AG04449 (cell line): ENCODE data around the gene GALNT2.

Source experiments
- CTCF ChIA-PET: fragments of 350-600 bp; formaldehyde crosslinking; extraction: SDS; loops from one replicate; lab custom pipeline; 2021; ENCODE audit warnings: antibody characterized with exemption; lab: Yijun Ruan, JAX
- POLR2A ChIA-PET: fragments of 400-600, 350-600 bp; formaldehyde crosslinking; extraction: SDS; loops from one replicate; lab custom pipeline; 2020; ENCODE audit warnings: antibody characterized with exemption, inconsistent platforms; lab: Yijun Ruan, JAX
- DNase-seq: peaks from one replicate; pipeline ENCODE4 v3.0.0-alpha.2; 2010; ENCODE audit warnings: low read depth, low spot score
- H3K4me3 ChIP-seq: 2 replicates; pipeline ENCODE4 v1.5.1; 2011; ENCODE audit warnings: low read depth, mild to moderate bottlenecking, control low read depth, low read length
- TF ChIP-seq, protein P1 (sequence below): IDR thresholded peaks from one replicate; pipeline ENCODE4 v1.5.1; 2011; ENCODE audit warnings: mild to moderate bottlenecking, moderate library complexity, low read length, control low read depth, inconsistent platforms; ENCODE audit not compliant: insufficient read depth; ENCODE audit errors: missing control alignments

Gene GALNT2

DNA sequence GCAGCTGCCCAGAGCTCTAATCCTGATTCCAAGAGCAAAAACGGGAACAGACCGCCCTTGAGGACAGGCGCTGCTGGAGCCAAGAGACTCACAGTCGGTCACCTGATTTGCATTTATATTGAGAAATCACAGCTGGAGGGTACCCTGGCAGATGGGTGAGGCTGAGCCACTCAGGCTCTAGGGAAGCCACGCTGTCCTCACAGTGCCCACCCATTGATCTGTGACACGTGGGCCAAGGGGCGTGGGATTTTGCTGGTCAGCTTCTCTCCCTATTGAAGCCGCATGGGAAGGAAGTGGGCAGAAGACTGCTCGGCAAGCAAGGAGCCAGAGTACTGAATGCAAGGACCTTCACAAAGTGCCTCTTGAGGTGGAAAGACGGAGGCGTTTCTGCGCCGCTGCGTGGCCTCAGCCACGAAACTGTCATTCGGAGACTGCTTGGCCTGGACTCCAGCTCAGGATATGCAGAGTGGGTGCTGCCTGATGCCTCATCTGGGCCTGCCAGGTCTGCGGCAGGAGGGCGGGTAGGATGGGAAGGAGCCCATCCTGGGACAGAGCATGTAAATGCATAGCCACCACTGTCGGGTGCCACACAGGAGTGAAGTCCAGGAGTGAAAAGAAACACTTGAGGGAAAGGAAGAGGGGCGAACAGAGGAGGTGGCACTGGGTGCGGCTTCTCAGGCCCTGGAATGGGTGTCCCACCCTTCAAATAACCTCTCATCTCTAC, 219.3 kb downstream of the GALNT2 start:
- no peak for DNase-seq
- ChIA-PET CTCF (no interaction called here), POLR2A (no interaction called here)
- H3K4me3 ChIP-seq: no peak overlapping the region
- TF ChIP-seq, protein P1, sequence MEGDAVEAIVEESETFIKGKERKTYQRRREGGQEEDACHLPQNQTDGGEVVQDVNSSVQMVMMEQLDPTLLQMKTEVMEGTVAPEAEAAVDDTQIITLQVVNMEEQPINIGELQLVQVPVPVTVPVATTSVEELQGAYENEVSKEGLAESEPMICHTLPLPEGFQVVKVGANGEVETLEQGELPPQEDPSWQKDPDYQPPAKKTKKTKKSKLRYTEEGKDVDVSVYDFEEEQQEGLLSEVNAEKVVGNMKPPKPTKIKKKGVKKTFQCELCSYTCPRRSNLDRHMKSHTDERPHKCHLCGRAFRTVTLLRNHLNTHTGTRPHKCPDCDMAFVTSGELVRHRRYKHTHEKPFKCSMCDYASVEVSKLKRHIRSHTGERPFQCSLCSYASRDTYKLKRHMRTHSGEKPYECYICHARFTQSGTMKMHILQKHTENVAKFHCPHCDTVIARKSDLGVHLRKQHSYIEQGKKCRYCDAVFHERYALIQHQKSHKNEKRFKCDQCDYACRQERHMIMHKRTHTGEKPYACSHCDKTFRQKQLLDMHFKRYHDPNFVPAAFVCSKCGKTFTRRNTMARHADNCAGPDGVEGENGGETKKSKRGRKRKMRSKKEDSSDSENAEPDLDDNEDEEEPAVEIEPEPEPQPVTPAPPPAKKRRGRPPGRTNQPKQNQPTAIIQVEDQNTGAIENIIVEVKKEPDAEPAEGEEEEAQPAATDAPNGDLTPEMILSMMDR: no peak

GRCh38 chr1:230286890-230287269, 219.8 kb downstream of the GALNT2 start:
- CTCF ChIA-PET: no interaction called here

GRCh38 chr1:230287674-230288315, 220.8 kb downstream of the GALNT2 start:
- TF ChIP-seq, protein P1: no peak
- no peak overlapping the region for H3K4me3 ChIP-seq
- DNase-seq: no peak
- CTCF ChIA-PET: interaction anchor here (1.0 kb wide), 2 partner anchors 18 to 24 kb away, joined by 3 read pairs; no protein-coding TSS in a partner anchor
- POLR2A ChIA-PET: no interaction called here

More at GRCh38 chr1:230286890-230287269, 219.8 kb downstream of the GALNT2 start:
- DNase-seq: no peak
- POLR2A ChIA-PET: no interaction called here
- H3K4me3 ChIP-seq: no peak overlapping the region
- TF ChIP-seq, protein P1: no peak

GRCh38 chr1:230288641-230289349, 221.8 kb downstream of the GALNT2 start:
- ChIA-PET CTCF (interaction anchor here (1.0 kb wide), 2 partner anchors 19 to 25 kb away, joined by 3 read pairs; no protein-coding TSS in a partner anchor), POLR2A (no interaction called here)
- no peak for DNase-seq
- TF ChIP-seq, protein P1: no peak
- no peak overlapping the region for H3K4me3 ChIP-seq

- POLR2A ChIA-PET: no interaction called here
- CTCF ChIA-PET: no interaction called here
- no peak overlapping the region for H3K4me3 ChIP-seq
- TF ChIP-seq, protein P1: no peak
- no peak for DNase-seq
Measured at GRCh38 chr1:230289350-230289644, 222.3 kb downstream of the GALNT2 start.
